Upper lobe of left lung (tissue), 6 donors: Measurements from ENCODE around the gene GAPDHS. TPM values are rescaled to one million over a fixed set of nuclear protein-coding genes. Genes with fewer than 3 reads are reported as not detected.
A peak's percentile ranks its signal among the peaks of the same experiment; 100 is the strongest.

Experiments
- ATAC-seq, 2 donors: fragments of 200-7000 bp; cut with Tn5 transposase; one replicate each; pipeline ENCODE4 v1.9.1; 2022; ENCODE audit warnings: mild to moderate bottlenecking in 2 of 2, moderate library complexity in 2 of 2; ENCODE audit not compliant: low FRiP score in 2 of 2
- DNase-seq, 2 donors: peaks; one replicate each; pipeline ENCODE4 v3.0.0-alpha.2; 2019 to 2020
- H3K27ac ChIP-seq, 4 donors: fragments of 200-600 bp; sonication (generic); one replicate each; pipeline ENCODE4 v1.5.1; 2016 to 2019
- H3K27me3 ChIP-seq, 4 donors: fragments of 200-600 bp; sonication (generic); one replicate each; pipeline ENCODE4 v1.5.1; 2017 to 2019
- H3K36me3 ChIP-seq, 4 donors: fragments of 200-600 bp; sonication (generic); one replicate each; pipeline ENCODE4 v1.5.1; 2016 to 2019
- H3K4me1 ChIP-seq, 4 donors: fragments of 200-600 bp; sonication (generic); one replicate each; pipeline ENCODE4 v1.5.1; 2018 to 2019
- H3K4me3 ChIP-seq, 4 donors: fragments of 200-600 bp; sonication (generic); one replicate each; pipeline ENCODE4 v1.5.1; 2017 to 2019; ENCODE audit warnings: mild to moderate bottlenecking in 2 of 4, moderate library complexity in 1 of 4
- H3K9me3 ChIP-seq, 4 donors: fragments of 200-600 bp; sonication (generic); one replicate each; pipeline ENCODE4 v1.5.1; 2018 to 2019
- CTCF ChIP-seq, 6 experiments: fragments of 450-650 bp in 4 of 6; fragments of 200-600 bp in 2 of 6; sonication (generic) in 2 of 6; IDR thresholded peaks; one replicate each; pipeline ENCODE4 v1.5.1; 2016 to 2019; ENCODE audit warnings: antibody characterized with exemption in 6 of 6
- EP300 ChIP-seq, 4 donors: sonication (generic); formaldehyde crosslinking; IDR thresholded peaks; one replicate each; pipeline ENCODE4 v1.5.1; 2017; ENCODE audit warnings: antibody characterized with exemption in 4 of 4, control low read depth in 2 of 4
- POLR2A ChIP-seq, 4 donors: fragments of 450-650 bp; IDR thresholded peaks; one replicate each; pipeline ENCODE4 v1.5.1; 2016 to 2017; ENCODE audit warnings: antibody characterized with exemption in 4 of 4, mild to moderate bottlenecking in 2 of 4
- POLR2AphosphoS5 ChIP-seq, 2 donors: sonication (generic); formaldehyde crosslinking; IDR thresholded peaks; one replicate each; pipeline ENCODE4 v1.5.1; 2017; ENCODE audit warnings: antibody characterized with exemption in 2 of 2
- WGBS, 2 donors: methylation state at CpG; one replicate each; pipeline ENCODE4 v1.1.5; 2017 to 2018; 5-methylcytosine and 5-hydroxymethylcytosine counted together
- total RNA-seq, 6 donors: library from RNA; depleted of rRNA in 4 of 6; stranded (reverse); fragments of >200 nt in 4 of 6; gene quantifications; one replicate each; pipeline versions ENCODE4 v1.1.0 to v1.2.1, GENCODE V29; 2016 to 2021
- donor health status: DM: no; HTN: no; CAD: no; lungs with moderate emphysema.
- donor health status: DM: no; HTN: yes; CAD: no; lungs with severe emphysema.

GAPDHS gene
- total RNA-seq, 6 donors from 2014 or later: not detected

DNA sequence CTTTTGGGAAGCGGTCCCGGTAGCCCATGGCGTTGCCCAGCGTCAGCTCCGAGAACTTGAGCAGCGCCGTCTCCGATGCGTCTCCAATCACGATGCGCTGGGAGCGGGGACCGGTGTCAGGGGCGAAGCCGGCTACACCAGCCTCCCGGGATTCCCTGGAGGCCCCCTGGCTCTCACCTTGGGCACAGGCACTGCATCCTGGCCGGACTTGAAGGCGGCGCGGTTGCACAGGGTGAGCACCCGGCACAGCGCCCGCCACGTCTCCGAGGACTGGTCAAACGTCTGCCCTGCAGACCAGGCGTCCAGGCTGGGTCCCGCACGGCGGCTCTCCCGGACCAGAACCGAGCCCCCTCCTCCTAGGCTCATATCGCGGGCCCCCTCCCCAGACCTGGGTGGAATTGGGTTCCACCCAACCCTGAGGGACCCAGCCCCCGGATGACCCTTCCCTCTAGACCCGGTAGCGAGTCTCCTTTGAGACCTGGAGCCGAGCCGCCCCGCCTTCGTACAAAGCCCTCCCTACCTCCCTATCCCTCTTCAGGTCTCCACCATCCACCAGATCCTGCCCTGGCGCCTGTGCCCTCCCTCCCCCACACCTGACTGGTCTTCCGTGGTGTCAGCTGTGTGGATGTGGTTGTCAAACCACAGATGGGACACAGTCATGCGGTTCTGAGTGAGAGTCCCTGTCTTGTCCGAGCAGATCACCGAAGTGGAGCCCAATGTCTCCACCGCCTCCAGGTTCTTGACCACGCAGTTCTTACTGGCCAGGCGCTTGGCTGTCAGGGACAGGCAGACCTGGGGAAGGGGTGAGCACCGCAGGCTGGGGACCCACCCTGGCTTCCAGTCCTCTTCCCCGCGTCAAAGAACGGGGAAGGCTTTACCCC is 25.4 kb downstream of the GAPDHS start:
- Histone ChIP-seq H3K27ac (no peak overlapping the region), H3K36me3 (no peaks in the 10 kb centered on the region), H3K27me3 (peaks cover 0 to 18% (median 7%) of the 10 kb centered on the region in 4 donors), H3K9me3 (no peaks in the 10 kb centered on the region), H3K4me3 (peak overlapping the region in 3 of 4 donors; percentile 40 to 53 (median 45)), H3K4me1 (peaks cover 5 to 14% (median 12%) of the 10 kb centered on the region in 4 donors)
- 42 to 67% methylated on average over 20 to 29 of the region's 53 CpGs for WGBS, 2 donors
- ATAC-seq: no peak
- TF ChIP-seq EP300 (IDR thresholded peaks at IDR 0.05): no peak
- no peak for TF ChIP-seq POLR2AphosphoS5 (IDR thresholded peaks at IDR 0.05)
- TF ChIP-seq CTCF (IDR thresholded peaks at IDR 0.05): no peak
- TF ChIP-seq POLR2A (IDR thresholded peaks at IDR 0.05): no peak
- DNase-seq: no peak

- ATAC-seq (no peak), DNase-seq (no peak)
- Histone ChIP-seq H3K4me1 (peaks cover 5 to 14% (median 12%) of the 10 kb centered on the region in 4 donors), H3K27me3 (peaks cover 0 to 18% (median 7%) of the 10 kb centered on the region in 4 donors), H3K27ac (no peak overlapping the region), H3K4me3 (no peak overlapping the region), H3K9me3 (no peaks in the 10 kb centered on the region), H3K36me3 (no peaks in the 10 kb centered on the region)
- 52 to 56% methylated on average over 10 to 11 of the region's 11 CpGs for WGBS, 2 donors
- TF ChIP-seq POLR2A (IDR thresholded peaks at IDR 0.05) (no peak), EP300 (IDR thresholded peaks at IDR 0.05) (no peak), CTCF (IDR thresholded peaks at IDR 0.05) (no peak), POLR2AphosphoS5 (IDR thresholded peaks at IDR 0.05) (no peak)
Measured at GRCh38 chr19:35559281-35559659, 26.0 kb downstream of the GAPDHS start.

GRCh38 chr19:35559781-35560180 is 26.5 kb downstream of the GAPDHS start:
- DNase-seq (no peak), ATAC-seq (no peak)
- no peak for TF ChIP-seq CTCF (IDR thresholded peaks at IDR 0.05)
- TF ChIP-seq EP300 (IDR thresholded peaks at IDR 0.05): no peak
- no peak for TF ChIP-seq POLR2A (IDR thresholded peaks at IDR 0.05)
- TF ChIP-seq POLR2AphosphoS5 (IDR thresholded peaks at IDR 0.05): no peak
- H3K4me3 ChIP-seq: no peak overlapping the region
- H3K36me3 ChIP-seq: no peaks in the 10 kb centered on the region
- 89% methylated on average over 22 to 23 of the region's 23 CpGs for WGBS, 2 donors
- peaks cover 5 to 14% (median 12%) of the 10 kb centered on the region in 4 donors for H3K4me1 ChIP-seq
- no peaks in the 10 kb centered on the region for H3K9me3 ChIP-seq
- no peak overlapping the region for H3K27ac ChIP-seq
- H3K27me3 ChIP-seq: peaks cover 0 to 18% (median 7%) of the 10 kb centered on the region in 4 donors

- H3K27me3 ChIP-seq: peaks cover 0 to 18% (median 7%) of the 10 kb centered on the region in 4 donors
- WGBS, 2 donors: 89 to 92% methylated on average over 6 to 17 of the region's 18 CpGs
- no peaks in the 10 kb centered on the region for H3K9me3 ChIP-seq
- H3K4me3 ChIP-seq: no peak overlapping the region
- no peak overlapping the region for H3K27ac ChIP-seq
- peaks cover 5 to 14% (median 12%) of the 10 kb centered on the region in 4 donors for H3K4me1 ChIP-seq
- DNase-seq (no peak), ATAC-seq (no peak)
- no peak for TF ChIP-seq POLR2A (IDR thresholded peaks at IDR 0.05)
- TF ChIP-seq EP300 (IDR thresholded peaks at IDR 0.05): no peak
- TF ChIP-seq POLR2AphosphoS5 (IDR thresholded peaks at IDR 0.05): no peak
- TF ChIP-seq CTCF (IDR thresholded peaks at IDR 0.05): no peak
- no peaks in the 10 kb centered on the region for H3K36me3 ChIP-seq
Measured at GRCh38 chr19:35560271-35560670, 27.0 kb downstream of the GAPDHS start.
